Stimulated activated CD4-positive, alpha-beta T cell treated with anti-CD3 and anti-CD28 coated beads, Interleukin-4, amount 100 ng/mL, for 48 hours (primary cell): ENCODE measurements around the gene THAP8.
A peak's percentile ranks its signal among the peaks of the same experiment; 100 is the strongest.

ENCODE experiments used
- DNase-seq, 2 donors: peaks; one replicate each; pipeline ENCODE4 v3.0.0-alpha.2; 2020; ENCODE audit warnings: low read depth in 2 of 2

THAP8 gene

DNA sequence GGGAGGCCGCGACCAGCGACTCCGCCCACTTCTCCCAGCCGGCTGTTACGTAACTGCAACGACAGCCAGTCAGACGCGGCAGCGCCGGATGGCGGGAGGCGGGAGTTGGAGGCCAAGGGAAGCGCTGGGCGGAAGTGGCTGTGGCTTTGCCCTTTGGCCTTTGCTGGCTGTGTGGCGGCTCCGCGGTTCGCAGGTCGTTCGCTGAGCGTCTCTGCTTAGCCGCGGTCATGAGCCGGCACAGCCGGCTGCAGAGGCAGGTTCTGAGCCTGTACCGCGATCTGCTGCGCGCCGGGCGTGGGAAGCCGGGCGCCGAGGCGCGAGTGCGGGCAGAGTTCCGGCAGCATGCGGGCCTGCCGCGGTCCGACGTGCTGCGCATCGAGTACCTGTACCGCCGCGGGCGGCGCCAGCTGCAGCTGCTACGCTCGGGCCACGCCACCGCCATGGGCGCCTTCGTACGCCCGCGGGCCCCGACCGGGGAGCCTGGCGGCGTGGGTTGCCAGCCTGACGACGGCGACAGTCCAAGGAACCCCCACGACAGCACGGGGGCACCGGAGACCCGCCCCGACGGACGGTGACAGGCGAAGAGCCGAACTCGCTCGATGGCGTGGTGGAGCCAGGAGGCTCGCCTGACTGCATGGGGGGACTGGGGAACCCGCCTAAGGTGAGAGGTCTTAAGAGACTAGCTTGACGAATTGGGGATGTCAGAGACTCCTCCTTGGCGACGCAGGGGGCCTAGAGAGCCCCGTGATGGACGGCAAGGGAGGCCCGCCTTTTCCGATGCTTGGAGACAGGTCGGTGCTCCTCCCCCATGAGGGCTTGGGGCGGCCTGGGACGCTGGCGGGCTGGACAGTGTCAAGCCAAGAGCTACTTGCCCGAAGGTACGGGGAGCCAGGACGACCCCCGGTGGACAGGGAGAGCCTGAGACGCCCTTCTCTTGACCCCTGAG lies 58.8 kb downstream of the THAP8 start, which contains the start of gene SDHAF1:
TSS of gene SDHAF1 (plus strand) at position 141 of the 946 bp plus-strand sequence. CDS start at position 228, 87 bp downstream.
- DNase-seq: peak; percentile 94 to 97

DNA sequence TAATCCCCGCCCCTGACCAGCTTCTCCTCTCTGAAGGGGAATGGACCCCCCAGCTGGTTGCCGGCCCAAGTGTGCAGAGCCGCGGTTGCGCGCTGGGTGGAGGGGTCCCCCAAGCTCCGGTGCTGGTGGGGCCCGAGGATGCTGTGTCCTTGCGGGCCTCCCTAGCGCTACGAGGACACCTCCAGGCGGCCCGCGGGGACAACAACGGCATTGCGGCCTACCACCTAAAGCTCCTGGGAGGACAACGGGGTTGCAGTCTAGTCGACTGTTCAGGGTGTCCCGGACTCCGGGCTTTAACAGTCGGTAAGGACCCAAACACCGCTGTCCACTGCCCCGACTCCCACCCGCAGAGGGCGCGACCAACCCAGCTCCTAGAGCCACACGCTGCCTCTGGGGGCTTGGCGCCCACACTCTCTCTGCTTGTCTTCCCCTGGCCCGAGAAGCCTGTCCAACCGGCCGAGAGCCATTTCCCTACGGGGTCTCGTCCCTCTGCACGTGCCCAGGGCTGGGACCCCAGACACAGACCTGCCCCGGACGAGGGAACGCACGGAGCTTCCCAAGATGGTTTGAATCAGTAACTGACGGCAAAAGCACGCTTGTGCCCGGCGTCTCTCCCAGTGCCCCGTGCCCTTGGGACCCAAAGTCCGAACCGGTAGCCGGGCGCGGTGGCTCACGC lies 60.0 kb downstream of the THAP8 start:
- DNase-seq: no peak

DNA sequence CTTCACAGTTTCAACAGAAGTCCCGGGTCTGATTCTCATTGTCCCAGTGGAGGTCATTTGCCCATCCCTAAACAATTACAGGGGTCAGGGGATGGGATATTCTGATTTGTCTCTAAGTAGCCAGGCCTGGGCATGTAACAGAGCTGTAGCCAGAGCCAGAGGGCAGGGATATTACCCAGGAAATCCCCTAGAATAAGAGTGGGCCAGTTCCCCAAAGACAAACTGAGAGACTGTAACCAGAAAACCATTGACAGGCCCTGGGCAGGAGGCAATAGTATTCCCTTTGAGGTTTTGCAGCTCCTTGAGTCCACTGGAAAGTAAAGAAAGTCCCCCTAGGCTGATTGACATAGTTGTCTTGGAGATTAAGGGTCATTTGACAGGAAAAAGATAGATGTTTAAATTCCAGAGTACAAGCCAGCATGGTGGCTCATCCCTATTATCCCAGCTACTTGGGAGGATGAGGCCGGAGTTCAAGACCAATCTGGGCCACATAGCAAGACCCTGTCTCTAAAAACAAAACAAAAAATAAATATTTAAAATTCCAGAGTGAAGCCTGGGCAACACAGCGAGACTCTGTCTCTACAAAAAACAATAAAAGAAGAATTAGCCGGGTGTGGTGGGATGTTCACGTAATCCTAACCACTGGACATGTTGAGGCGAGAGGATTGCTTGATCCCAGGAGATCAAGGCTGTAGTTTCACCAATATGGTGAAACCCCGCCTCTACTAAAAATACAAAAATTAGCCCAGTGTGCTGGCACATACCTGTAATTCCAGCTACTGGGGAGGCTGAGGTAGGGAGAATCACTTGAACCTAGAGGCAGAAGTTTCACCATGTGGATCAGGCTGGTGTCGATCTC lies 60.9 kb downstream of the THAP8 start:
- DNase-seq: no peak

DNA sequence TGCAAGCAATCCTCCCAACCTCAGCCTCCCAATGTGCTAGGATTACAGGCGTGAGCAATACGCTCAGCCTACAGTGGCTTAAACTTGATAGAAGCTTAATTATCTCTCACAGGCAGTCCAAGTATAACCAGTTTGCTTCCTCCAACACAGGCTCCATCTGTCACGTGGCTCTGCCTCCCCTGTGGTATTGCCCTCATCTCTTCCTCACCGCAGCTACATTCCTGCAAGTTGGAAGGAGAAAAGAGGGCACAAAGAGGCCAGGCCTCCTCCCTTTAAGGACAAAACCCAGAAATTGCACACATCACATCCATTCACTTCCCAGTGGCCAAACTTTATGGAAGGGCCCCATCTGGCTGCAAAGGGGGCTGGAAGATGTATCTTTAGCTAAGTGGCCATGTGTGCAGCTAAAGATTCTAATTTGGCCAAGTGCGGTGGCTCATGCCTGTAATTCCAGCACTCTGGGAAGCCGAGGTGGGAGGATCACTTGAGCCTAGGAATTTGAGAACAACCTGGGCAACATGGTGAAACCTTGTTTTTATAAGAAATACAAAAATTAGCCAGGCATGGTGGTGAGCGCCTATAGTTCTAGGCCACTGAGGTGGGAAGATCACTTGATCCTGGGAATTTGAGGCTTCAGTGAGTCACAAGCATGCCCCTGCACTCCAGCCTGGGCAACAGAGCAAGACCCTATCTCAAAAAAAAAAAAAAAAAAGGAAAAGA lies 62.2 kb downstream of the THAP8 start:
- no peak for DNase-seq

DNA sequence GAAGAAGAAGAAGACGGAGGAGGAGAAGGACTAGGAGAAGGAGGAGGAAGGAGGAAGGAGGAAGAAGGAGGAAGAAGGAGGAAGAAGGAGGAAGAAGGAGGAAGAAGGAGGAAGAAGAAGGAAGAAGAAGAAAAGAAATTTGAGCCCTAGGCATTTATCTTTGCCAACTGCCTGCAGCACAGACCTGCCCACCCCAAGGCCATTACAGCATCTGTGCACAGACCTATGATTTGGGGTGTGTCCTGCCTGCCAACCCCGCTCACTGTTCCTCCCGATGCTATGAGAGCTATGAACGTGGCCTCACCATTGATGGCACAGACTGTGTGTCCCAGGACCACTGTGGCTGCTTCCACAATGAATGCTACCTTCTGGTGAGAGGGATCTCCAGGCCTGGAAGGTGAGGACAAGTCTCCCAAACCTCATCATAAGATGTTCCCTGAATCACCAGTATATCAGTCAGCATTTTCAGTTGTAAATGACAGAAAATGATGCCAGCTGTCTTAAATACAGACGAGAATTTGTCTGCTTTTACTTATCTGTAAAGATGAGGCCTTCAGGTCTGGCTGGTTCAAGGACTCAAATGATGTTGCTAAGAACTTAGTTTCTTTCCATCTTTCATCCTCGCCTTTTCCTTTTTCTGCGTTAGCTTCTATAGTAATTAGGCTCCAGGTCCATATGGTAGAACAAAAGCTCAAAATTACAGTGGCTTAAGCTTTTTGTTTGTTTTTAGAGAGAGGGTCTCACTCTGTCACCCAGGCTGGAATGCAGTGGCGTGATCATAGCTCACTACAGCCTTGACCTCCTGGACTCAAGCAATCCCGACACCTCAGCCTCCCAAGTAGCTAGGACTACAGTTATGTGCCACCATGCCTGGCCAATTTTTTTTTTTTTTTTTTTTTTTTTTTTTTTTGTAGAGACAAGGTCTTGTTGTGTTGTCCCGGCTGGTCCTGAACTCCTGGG lies 63.0 kb downstream of the THAP8 start:
- no peak for DNase-seq

DNA sequence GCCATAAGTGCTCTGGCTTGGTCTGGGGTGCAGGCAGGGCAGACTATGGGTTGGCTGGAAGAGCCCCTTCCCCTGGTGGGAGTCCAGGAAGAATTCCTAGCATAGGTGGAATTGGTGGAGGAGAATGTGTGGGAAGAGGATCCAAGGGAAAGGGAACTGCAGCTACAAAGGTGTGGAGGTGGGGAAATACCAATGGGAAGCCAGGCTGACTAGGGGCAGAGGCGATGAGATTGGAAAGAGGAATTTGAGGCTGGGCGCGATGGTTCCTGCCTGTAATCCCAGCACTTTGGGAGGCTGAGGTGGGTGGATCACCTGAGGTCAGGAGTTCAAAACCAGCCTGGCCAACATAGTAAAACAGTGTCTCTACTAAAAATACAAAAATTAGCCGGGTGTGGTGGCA lies 63.9 kb downstream of the THAP8 start:
- DNase-seq: no peak

DNA sequence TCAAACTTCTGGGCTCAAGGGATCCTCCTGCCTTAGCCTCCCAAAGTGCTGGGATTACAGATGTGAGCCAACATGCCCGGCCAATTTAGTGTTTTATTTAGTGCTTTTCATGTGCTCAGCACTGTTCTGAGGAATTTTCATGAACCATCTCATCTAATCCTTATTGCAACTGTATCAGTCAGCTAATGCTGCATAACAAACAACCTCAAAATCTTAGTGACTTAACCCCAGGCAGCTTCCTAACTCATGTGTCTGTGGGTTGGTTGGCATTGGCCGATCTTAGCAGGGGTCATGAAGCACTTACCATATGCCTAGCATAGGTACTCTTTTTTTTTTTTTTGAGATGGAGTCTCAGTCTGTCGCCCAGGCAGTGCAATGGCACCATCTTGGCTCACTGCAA lies 65.3 kb downstream of the THAP8 start:
- DNase-seq: no peak

DNA sequence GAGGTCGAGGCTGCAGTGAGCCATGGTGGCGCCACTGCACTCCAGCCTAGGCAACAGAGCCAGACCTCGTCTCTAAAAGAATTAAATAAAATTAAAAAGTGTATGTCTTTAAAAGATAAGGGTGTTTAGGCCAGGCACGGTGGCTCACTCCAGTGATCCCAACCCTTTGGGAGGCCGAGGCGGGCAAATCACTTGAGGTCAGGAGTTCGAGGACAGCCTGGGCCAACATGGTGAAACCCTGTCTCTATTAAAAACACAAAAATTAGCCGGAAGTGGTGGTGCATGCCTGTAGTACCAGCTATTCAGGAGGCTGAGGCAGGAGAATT lies 66.6 kb downstream of the THAP8 start:
- no peak for DNase-seq

DNA sequence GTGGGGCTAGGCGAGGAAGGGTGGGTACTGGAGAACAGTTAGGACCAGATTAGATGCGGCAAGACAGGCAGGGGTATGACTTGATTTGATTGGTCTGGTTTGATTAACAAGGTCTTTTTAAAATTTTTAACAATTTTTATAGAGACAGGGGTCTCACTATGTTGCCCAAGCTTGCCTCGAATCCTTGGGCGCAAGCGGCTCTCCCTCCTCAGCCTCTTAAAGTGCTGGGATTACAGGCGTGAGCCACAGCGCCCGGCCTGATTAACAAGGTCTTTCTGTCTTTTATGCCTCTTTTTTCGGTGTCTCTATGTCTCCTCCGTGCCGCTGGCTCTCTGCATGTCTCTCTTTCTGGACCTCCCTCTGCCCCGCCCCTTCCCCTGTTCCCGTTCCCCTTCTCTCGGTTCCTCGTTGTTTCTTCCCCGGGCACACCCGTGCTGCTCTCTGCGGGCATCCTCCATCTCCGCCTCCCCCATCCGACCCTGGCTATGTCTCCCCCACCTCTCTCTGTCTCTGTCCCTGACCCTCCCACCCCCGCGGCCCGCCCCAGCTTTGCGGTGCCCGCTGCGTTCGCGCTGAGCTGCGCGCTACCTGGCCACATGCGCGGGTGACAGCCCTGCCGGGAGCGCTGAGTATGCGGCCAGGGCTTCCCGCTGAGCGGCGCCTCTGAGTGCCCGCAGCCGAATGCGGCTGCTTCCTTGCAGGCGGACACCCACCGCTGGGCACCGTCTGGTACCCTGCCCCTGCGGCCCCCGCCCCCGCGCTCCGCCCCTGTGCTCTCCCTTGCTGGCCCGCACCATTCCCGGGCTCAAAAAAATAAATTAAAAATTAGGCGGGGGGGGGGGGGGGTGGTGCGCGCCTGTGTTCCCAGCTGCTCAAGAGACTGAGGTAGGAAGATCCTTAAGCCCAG lies 67.2 kb downstream of the THAP8 start:
- peak in 1 of 2 donors; percentile 24 for DNase-seq

DNA sequence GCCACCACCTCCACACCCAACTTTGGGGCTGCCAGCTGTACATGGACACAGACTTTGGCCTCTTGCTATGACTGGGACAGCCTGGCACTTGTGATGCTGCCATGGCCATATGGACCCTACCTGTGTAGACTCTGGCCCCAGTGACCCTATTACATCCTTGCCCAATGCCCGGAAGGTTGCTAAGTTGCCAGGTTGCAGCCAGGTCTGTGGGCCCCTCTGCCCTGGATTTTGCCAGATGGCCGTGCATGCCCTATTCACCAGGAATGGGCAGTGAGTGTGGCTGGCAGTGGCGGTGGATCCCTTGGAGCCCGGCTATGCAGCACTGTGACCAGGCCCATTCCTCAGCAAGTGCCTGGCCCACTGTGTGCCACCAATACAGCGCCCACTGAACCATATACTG lies 68.0 kb downstream of the THAP8 start:
- no peak for DNase-seq
